Measurements from ENCODE around the gene TNFRSF9. TPM values are rescaled to one million over a fixed set of nuclear protein-coding genes. Genes with fewer than 3 reads are reported as not detected.

Gene TNFRSF9
- total RNA-seq, 1 donor from 2014 or later, result 2.0 TPM

DNA sequence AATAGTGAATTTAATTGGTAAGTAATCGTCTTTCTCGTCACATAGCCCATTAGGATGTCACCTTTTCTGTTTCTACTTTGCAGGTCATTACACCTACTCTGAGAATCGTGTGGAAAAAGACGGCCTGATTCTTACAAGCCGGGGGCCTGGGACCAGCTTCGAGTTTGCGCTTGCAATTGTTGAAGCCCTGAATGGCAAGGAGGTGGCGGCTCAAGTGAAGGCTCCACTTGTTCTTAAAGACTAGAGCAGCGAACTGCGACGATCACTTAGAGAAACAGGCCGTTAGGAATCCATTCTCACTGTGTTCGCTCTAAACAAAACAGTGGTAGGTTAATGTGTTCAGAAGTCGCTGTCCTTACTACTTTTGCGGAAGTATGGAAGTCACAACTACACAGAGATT lies 44.2 kb upstream of the TNFRSF9 start:
- TF ChIP-seq, protein P1, sequence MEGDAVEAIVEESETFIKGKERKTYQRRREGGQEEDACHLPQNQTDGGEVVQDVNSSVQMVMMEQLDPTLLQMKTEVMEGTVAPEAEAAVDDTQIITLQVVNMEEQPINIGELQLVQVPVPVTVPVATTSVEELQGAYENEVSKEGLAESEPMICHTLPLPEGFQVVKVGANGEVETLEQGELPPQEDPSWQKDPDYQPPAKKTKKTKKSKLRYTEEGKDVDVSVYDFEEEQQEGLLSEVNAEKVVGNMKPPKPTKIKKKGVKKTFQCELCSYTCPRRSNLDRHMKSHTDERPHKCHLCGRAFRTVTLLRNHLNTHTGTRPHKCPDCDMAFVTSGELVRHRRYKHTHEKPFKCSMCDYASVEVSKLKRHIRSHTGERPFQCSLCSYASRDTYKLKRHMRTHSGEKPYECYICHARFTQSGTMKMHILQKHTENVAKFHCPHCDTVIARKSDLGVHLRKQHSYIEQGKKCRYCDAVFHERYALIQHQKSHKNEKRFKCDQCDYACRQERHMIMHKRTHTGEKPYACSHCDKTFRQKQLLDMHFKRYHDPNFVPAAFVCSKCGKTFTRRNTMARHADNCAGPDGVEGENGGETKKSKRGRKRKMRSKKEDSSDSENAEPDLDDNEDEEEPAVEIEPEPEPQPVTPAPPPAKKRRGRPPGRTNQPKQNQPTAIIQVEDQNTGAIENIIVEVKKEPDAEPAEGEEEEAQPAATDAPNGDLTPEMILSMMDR (IDR thresholded peaks at IDR 0.05; ENCODE audit: unreplicated experiment), result no peak
- Mint-ChIP-seq H3K4me1 (peaks cover 5% of the 10 kb centered on the region), H3K9me3 (no peaks in the 10 kb centered on the region), H3K27ac (no peak overlapping the region), H3K4me3 (no peak overlapping the region), H3K36me3 (peaks cover 29% of the 10 kb centered on the region), H3K27me3 (ENCODE audit: low read depth) (no peaks in the 10 kb centered on the region)
- no peak for DNase-seq (ENCODE audit: low spot score in 2 of 2, unreplicated experiment in 2 of 2)

GRCh38 chr1:7983086-7983778 lies 42.6 kb upstream of the TNFRSF9 start:
- no peak for DNase-seq (ENCODE audit: low spot score in 2 of 2, unreplicated experiment in 2 of 2)
- Mint-ChIP-seq H3K27me3 (ENCODE audit: low read depth) (no peaks in the 10 kb centered on the region), H3K4me3 (no peak overlapping the region), H3K36me3 (peaks cover 36% of the 10 kb centered on the region), H3K27ac (no peak overlapping the region), H3K4me1 (peaks cover 5% of the 10 kb centered on the region), H3K9me3 (no peaks in the 10 kb centered on the region)
- TF ChIP-seq, protein P1 (IDR thresholded peaks at IDR 0.05; ENCODE audit: unreplicated experiment), result no peak

GRCh38 chr1:7980984-7981383 lies 40.3 kb upstream of the TNFRSF9 start:
- DNase-seq (ENCODE audit: low spot score in 2 of 2, unreplicated experiment in 2 of 2), result no peak
- no peak overlapping the region for H3K27ac Mint-ChIP-seq
- peaks cover 5% of the 10 kb centered on the region for H3K4me1 Mint-ChIP-seq
- no peak overlapping the region for H3K4me3 Mint-ChIP-seq
- H3K36me3 Mint-ChIP-seq, result peaks cover 35% of the 10 kb centered on the region
- no peaks in the 10 kb centered on the region for H3K9me3 Mint-ChIP-seq
- no peaks in the 10 kb centered on the region for H3K27me3 Mint-ChIP-seq (ENCODE audit: low read depth)
- TF ChIP-seq, protein P1 (IDR thresholded peaks at IDR 0.05; ENCODE audit: unreplicated experiment), result no peak

DNA sequence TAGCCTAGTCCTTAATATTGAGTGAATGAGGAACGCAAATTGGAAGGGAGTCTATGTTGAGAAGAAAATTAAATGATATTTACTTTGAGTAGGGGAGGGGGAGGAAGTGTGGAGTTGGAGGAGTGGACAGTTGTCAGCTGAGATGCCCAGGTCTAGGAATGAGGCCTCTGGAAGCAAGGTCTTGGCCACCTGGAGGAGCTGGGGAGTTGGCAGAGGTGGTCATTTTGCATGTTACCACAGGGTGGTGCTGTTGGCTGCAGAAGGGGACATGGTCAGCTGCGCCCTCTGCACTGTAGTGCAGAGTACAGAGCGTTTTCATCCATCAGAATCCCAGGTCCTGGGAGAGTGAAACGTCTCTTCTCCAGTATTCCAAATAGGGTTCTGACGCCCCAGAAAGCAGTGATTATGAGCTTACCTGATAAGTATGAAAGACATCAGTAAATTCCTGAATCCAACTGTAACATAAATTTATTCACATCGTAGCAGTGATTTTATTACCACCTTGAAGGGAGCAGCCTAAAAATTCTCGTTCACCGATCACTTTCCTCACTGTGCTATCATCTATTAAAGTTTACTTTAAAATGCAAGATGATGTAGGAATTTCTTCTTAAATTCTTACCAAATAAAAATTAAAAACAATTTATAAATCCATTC lies 34.7 kb upstream of the TNFRSF9 start:
- TF ChIP-seq, protein P1 (IDR thresholded peaks at IDR 0.05; ENCODE audit: unreplicated experiment), result peak; percentile 64
- Mint-ChIP-seq H3K36me3 (peaks cover 37% of the 10 kb centered on the region), H3K9me3 (no peaks in the 10 kb centered on the region), H3K27ac (peak overlapping the region; percentile 23), H3K27me3 (ENCODE audit: low read depth) (no peaks in the 10 kb centered on the region), H3K4me3 (no peak overlapping the region), H3K4me1 (no peaks in the 10 kb centered on the region)
- DNase-seq (ENCODE audit: low spot score in 2 of 2, unreplicated experiment in 2 of 2), result peak; percentile 27 to 73

GRCh38 chr1:7973086-7973485 lies 32.4 kb upstream of the TNFRSF9 start:
- no peak overlapping the region for H3K4me3 Mint-ChIP-seq

More at GRCh38 chr1:7973086-7973485, 32.4 kb upstream of the TNFRSF9 start:
- Mint-ChIP-seq H3K36me3 (peaks cover 39% of the 10 kb centered on the region), H3K4me1 (no peaks in the 10 kb centered on the region), H3K9me3 (no peaks in the 10 kb centered on the region), H3K27me3 (ENCODE audit: low read depth) (no peaks in the 10 kb centered on the region), H3K27ac (no peak overlapping the region)
- no peak for DNase-seq (ENCODE audit: low spot score in 2 of 2, unreplicated experiment in 2 of 2)
- TF ChIP-seq, protein P1 (IDR thresholded peaks at IDR 0.05; ENCODE audit: unreplicated experiment), result no peak

Measured in mesothelial cell of epicardium (in vitro differentiated cells).